PC-9 (cell line): Measurements from ENCODE around the gene CD55. TPM values are rescaled to one million over a fixed set of nuclear protein-coding genes. Genes with fewer than 3 reads are reported as not detected.
A peak's percentile ranks its signal among the peaks of the same experiment; 100 is the strongest.

Experiments
- BruUV-seq: library from RNA; stranded (reverse); fragments of 400-500 nt; replicated peaks from 2 replicates; lab custom pipeline; 2021; lab: Mats Ljungman, UMichigan
- CTCF ChIA-PET: fragments of 300-600 bp; sonication (Branson Sonifier 250); formaldehyde crosslinking; loops from one replicate; lab custom pipeline; 2022; ENCODE audit warnings: antibody characterized with exemption; lab: Charles Lee
- POLR2A ChIA-PET: fragments of 300-600 bp; sonication (Branson Sonifier 250); formaldehyde crosslinking; loops from one replicate; lab custom pipeline; 2022; ENCODE audit warnings: antibody characterized with exemption; ENCODE audit not compliant: unreplicated experiment; lab: Charles Lee
- DNase-seq, 2 experiments: peaks; one replicate each; pipeline versions ENCODE4 v3.0.0 to v3.0.0-alpha.2; 2015 to 2022; ENCODE audit warnings: mixed read lengths in 1 of 2
- H2AFZ ChIP-seq: fragments of 200-600 bp; sonication (generic); 2 replicates; pipeline ENCODE4 v1.8.1; 2017; ENCODE audit warnings: antibody characterized with exemption
- H3F3A ChIP-seq: fragments of 200-600 bp; sonication (generic); 2 replicates; pipeline ENCODE4 v1.8.1; 2017; ENCODE audit warnings: antibody characterized with exemption, mild to moderate bottlenecking, low read depth; ENCODE audit not compliant: insufficient read depth
- H3K27ac ChIP-seq: fragments of 200-600 bp; sonication (generic); 2 replicates; pipeline ENCODE4 v1.6.1; 2016; ENCODE audit warnings: mixed run types
- H3K27me3 ChIP-seq: fragments of 200-600 bp; sonication (generic); 2 replicates; pipeline ENCODE4 v1.6.1; 2016; ENCODE audit warnings: low read depth, mixed run types; ENCODE audit not compliant: insufficient read depth
- H3K36me3 ChIP-seq: fragments of 200-600 bp; sonication (generic); 2 replicates; pipeline ENCODE4 v1.6.1; 2016; ENCODE audit warnings: low read depth, mixed run types
- H3K4me1 ChIP-seq: fragments of 200-600 bp; sonication (generic); replicated peaks from 2 replicates; pipeline ENCODE4 v1.6.1; 2016; ENCODE audit warnings: mixed run types; ENCODE audit not compliant: insufficient read depth
- H3K4me2 ChIP-seq: fragments of 200-600 bp; sonication (generic); 2 replicates; pipeline ENCODE4 v1.6.1; 2017; ENCODE audit warnings: mixed run types
- H3K4me3 ChIP-seq: fragments of 200-600 bp; sonication (generic); 2 replicates; pipeline ENCODE4 v1.6.1; 2016; ENCODE audit warnings: mixed run types
- H3K79me2 ChIP-seq: fragments of 200-600 bp; sonication (generic); 2 replicates; pipeline ENCODE4 v1.6.1; 2017; ENCODE audit warnings: low read depth, mixed run types
- H3K9me2 ChIP-seq: fragments of 200-600 bp; sonication (generic); 2 replicates; pipeline ENCODE4 v1.8.1; 2017; ENCODE audit warnings: mild to moderate bottlenecking; ENCODE audit not compliant: insufficient read depth
- H3K9me3 ChIP-seq: fragments of 200-600 bp; sonication (generic); 2 replicates; pipeline ENCODE4 v1.8.1; 2016; ENCODE audit warnings: low read depth; ENCODE audit not compliant: insufficient read depth
- H4K20me1 ChIP-seq: fragments of 200-600 bp; sonication (generic); 2 replicates; pipeline ENCODE4 v1.8.1; 2017; ENCODE audit not compliant: insufficient read depth
- CTCF ChIP-seq: fragments of 200-600 bp; sonication (generic); conservative IDR thresholded peaks from 2 replicates; pipeline ENCODE4 v1.6.1; 2017; ENCODE audit warnings: mixed run types, antibody characterized with exemption, mild to moderate bottlenecking, moderate library complexity
- EZH2 ChIP-seq: fragments of 200-600 bp; sonication (generic); IDR thresholded peaks from 2 replicates; pipeline ENCODE4 v1.8.0; 2017; ENCODE audit warnings: antibody characterized with exemption, low read depth
- intact Hi-C: fragments of 100-400 bp; cut with micrococcal nuclease; formaldehyde crosslinking; loops from one replicate; pipeline ENCODE4 v1.10.0; 2022; ENCODE audit not compliant: unreplicated experiment
- total RNA-seq: library from RNA; stranded (reverse); gene quantifications from 2 replicates; pipeline ENCODE4 v1.2.3, GENCODE V29; 2021

Gene CD55
- total RNA-seq, 1 experiment from 2014 or later, result 45.9 TPM

DNA sequence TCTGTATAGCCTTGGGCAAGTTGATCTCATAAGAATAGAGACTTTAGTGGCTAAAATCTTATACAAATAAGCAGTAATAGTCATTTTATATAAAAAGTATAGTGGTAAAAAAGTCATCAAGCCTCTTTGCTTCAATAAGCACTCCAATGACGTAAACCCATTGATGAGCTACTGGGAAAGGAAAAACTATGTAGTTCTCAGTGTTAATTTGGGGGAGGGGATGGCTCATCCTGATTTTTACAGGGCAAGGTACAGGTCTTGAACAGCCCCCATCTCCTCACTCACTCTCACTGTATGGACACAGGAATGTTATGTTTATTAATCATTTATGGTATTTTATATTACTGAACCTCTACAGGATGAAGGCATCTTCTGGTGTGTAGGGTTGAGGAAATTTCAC is 38.1 kb upstream of the CD55 start:
- H3K9me2 ChIP-seq, result no peaks in the 10 kb centered on the region
- no peaks in the 10 kb centered on the region for H3K36me3 ChIP-seq
- H3K4me1 ChIP-seq, result peaks cover 28% of the 10 kb centered on the region
- H3K4me3 ChIP-seq, result no peak overlapping the region
- H4K20me1 ChIP-seq, result no peaks in the 10 kb centered on the region
- H3F3A ChIP-seq, result peaks cover 8% of the 10 kb centered on the region; the same call in 1 of the 2 replicates
- DNase-seq, result no peak
- intact Hi-C loops, result loop anchor here (2.0 kb wide), 1 partner anchor 43 kb away; no protein-coding TSS in a partner anchor
- H3K79me2 ChIP-seq, result no peaks in the 10 kb centered on the region
- POLR2A ChIA-PET, result interaction anchor here (0.8 kb wide), 1 partner anchor 12 kb away, joined by 4 read pairs; no protein-coding TSS in a partner anchor
- CTCF ChIA-PET, result no interaction called here
- H3K27me3 ChIP-seq, result no peaks in the 10 kb centered on the region
- 0 out of 2 replicates have a peak overlapping the region, but pooled peaks have one; percentile 41 for H3K4me2 ChIP-seq
- TF ChIP-seq EZH2 (no peak), CTCF (no peak)
- H2AFZ ChIP-seq, result no peak overlapping the region
- BruUV-seq, result no TSS peak
- H3K9me3 ChIP-seq, result no peaks in the 10 kb centered on the region
- H3K27ac ChIP-seq, result no peak overlapping the region

DNA sequence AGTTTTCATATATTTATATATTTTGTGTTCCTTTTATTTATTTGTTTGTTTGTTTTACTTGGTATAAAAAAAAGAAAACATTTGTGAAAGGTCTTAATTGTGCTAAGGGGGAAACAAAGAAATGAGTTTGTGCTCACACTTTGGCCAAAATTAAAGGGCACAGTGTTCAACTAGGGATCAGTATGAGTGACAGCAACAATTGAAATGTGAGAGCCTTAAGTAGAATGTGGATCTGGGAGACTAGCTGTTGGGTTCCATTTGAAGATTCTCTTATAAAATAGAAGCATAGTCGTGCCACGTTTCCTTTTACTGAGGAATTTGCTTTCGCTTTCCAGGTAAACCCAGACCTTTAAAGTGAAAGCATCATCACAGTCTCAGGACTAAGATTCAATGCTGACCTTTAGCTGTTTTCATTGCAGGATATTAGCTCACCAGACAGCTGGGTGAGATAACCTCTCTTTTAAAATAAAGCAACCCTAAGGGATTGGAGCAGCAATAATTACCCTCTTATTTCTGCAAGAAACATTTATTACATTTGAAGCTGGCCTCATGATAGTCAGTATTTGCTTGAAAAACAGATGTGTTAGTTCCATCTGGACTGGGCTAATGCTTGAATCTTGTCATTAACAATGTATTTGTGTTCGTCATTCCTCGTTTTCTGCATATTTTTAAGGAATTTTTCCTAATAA is 37.1 kb upstream of the CD55 start:
- Histone ChIP-seq H3K9me3 (no peaks in the 10 kb centered on the region), H3K79me2 (no peaks in the 10 kb centered on the region), H2AFZ (no peak overlapping the region), H3K4me3 (no peak overlapping the region), H3K27me3 (no peaks in the 10 kb centered on the region), H3K36me3 (no peaks in the 10 kb centered on the region), H3F3A (peaks cover 8% of the 10 kb centered on the region; the same call in 1 of the 2 replicates), H3K27ac (no peak overlapping the region), H3K4me1 (peaks cover 28% of the 10 kb centered on the region), H4K20me1 (no peaks in the 10 kb centered on the region), H3K9me2 (no peaks in the 10 kb centered on the region), H3K4me2 (peak overlapping the region; percentile 23; the same call in 1 of the 2 replicates)
- BruUV-seq, result no TSS peak
- intact Hi-C loops, result no loop called here
- CTCF ChIA-PET, result interaction anchor here (0.6 kb wide), 2 partner anchors 462 to 570 kb away, joined by 3 to 6 read pairs; no protein-coding TSS in a partner anchor
- DNase-seq, result no peak
- POLR2A ChIA-PET, result interaction anchor here (0.7 kb wide), 1 partner anchor 37 kb away, joined by 6 read pairs; the partner anchor contains the start of gene CD55
- no peak for TF ChIP-seq EZH2
- TF ChIP-seq CTCF, result no peak

- Histone ChIP-seq H4K20me1 (no peaks in the 10 kb centered on the region), H3K9me3 (0 out of 2 replicates have a peak, but pooled peaks cover 6% of the 10 kb centered on the region), H3K4me3 (no peak overlapping the region), H2AFZ (no peak overlapping the region), H3K36me3 (no peaks in the 10 kb centered on the region), H3F3A (peaks cover 8% of the 10 kb centered on the region; the same call in 1 of the 2 replicates), H3K27ac (no peak overlapping the region), H3K4me2 (no peak overlapping the region), H3K79me2 (no peaks in the 10 kb centered on the region), H3K9me2 (no peaks in the 10 kb centered on the region), H3K27me3 (no peaks in the 10 kb centered on the region), H3K4me1 (peaks cover 24% of the 10 kb centered on the region)
- CTCF ChIA-PET, result interaction anchor here (0.7 kb wide), 1 partner anchor 129 kb away, joined by 3 read pairs; no protein-coding TSS in a partner anchor
- TF ChIP-seq EZH2 (no peak), CTCF (no peak)
- no TSS peak for BruUV-seq
- intact Hi-C loops, result no loop called here
- no peak for DNase-seq
- POLR2A ChIA-PET, result interaction anchor here (0.6 kb wide), 1 partner anchor 12 kb away, joined by 4 read pairs; no protein-coding TSS in a partner anchor
Measured at GRCh38 chr1:207286786-207287468, 34.6 kb upstream of the CD55 start.
